ENCODE results near the gene SEC61G. TPM values are rescaled to one million over a fixed set of nuclear protein-coding genes. Genes with fewer than 3 reads are reported as not detected.

SEC61G gene
- total RNA-seq (167 TPM), polyA plus RNA-seq (357 TPM)
- long read RNA-seq, donor 1, transcript SEC61G-201 (4 exons, 462 nt): major isoform, 10 of 10 reads
- long read RNA-seq, donor 1, partial matches to known transcripts: 0 of 10 reads
- long read RNA-seq, donor 1, other reads (novel, unspliced or antisense): 0 of 10 reads
- long read RNA-seq, donor 2: 0 reads
- long read RNA-seq, donor 3, transcript SEC61G-202 (4 exons, 459 nt): minor isoform, 22 of 193 reads
- long read RNA-seq, donor 3, transcript SEC61G-201 (4 exons, 462 nt): major isoform, 149 of 193 reads
- long read RNA-seq, donor 3, partial matches to known transcripts: 16 of 193 reads
- long read RNA-seq, donor 3, other reads (novel, unspliced or antisense): 0 of 193 reads
- long read RNA-seq, donor 4, transcript SEC61G-201 (4 exons, 462 nt): major isoform, 57 of 77 reads
- long read RNA-seq, donor 4, transcript SEC61G-202 (4 exons, 459 nt): minor isoform, 7 of 77 reads
- long read RNA-seq, donor 4, partial matches to known transcripts: 13 of 77 reads
- long read RNA-seq, donor 4, other reads (novel, unspliced or antisense): 0 of 77 reads
- long read RNA-seq, donor 5, transcript SEC61G-207 (3 exons, 661 nt): minor isoform, 5 of 308 reads
- long read RNA-seq, donor 5, transcript SEC61G-201 (4 exons, 462 nt): major isoform, 224 of 308 reads
- long read RNA-seq, donor 5, transcript SEC61G-202 (4 exons, 459 nt): minor isoform, 14 of 308 reads
- long read RNA-seq, donor 5, partial matches to known transcripts: 50 of 308 reads
- long read RNA-seq, donor 5, other reads (novel, unspliced or antisense): 13 of 308 reads
- long read RNA-seq, donor 6, transcript SEC61G-201 (4 exons, 462 nt): major isoform, 63 of 81 reads
- long read RNA-seq, donor 6, transcript SEC61G-202 (4 exons, 459 nt): minor isoform, 5 of 81 reads
- long read RNA-seq, donor 6, partial matches to known transcripts: 5 of 81 reads
- long read RNA-seq, donor 6, other reads (novel, unspliced or antisense): 0 of 81 reads
- long read RNA-seq, donor 7, transcript SEC61G-201 (4 exons, 462 nt): major isoform, 121 of 149 reads
- long read RNA-seq, donor 7, transcript SEC61G-202 (4 exons, 459 nt): minor isoform, 10 of 149 reads
- long read RNA-seq, donor 7, partial matches to known transcripts: 8 of 149 reads
- long read RNA-seq, donor 7, other reads (novel, unspliced or antisense): 5 of 149 reads
- long read RNA-seq, donor 8, transcript SEC61G-202 (4 exons, 459 nt): minor isoform, 6 of 59 reads
- long read RNA-seq, donor 8, transcript SEC61G-201 (4 exons, 462 nt): major isoform, 49 of 59 reads
- long read RNA-seq, donor 8, partial matches to known transcripts: 0 of 59 reads
- long read RNA-seq, donor 8, other reads (novel, unspliced or antisense): 0 of 59 reads
- long read RNA-seq, donor 9, transcript SEC61G-202 (4 exons, 459 nt): minor isoform, 11 of 102 reads
- long read RNA-seq, donor 9, transcript SEC61G-201 (4 exons, 462 nt): major isoform, 81 of 102 reads
- long read RNA-seq, donor 9, partial matches to known transcripts: 8 of 102 reads
- long read RNA-seq, donor 9, other reads (novel, unspliced or antisense): 0 of 102 reads
- long read RNA-seq, donor 10, transcript SEC61G-201 (4 exons, 462 nt): major isoform, 82 of 89 reads
- long read RNA-seq, donor 10, partial matches to known transcripts: 0 of 89 reads
- long read RNA-seq, donor 10, other reads (novel, unspliced or antisense): 0 of 89 reads

GRCh38 chr7:54758702-54759592 is at the start of gene SEC61G:
Gene SEC61G (minus strand): TSS chr7:54759211. CDS start chr7:54757588, 1,623 bp downstream.
- Histone ChIP-seq H3K4me3 (ENCODE audit: low read length in 2 of 2) (peak within 1 kb of the TSS; percentile 88 to 91), H3K4me1 (ENCODE audit: control insufficient read depth in 2 of 2, insufficient read depth in 2 of 2, low read length in 2 of 2) (peaks cover 7% of the 10 kb centered on the region in 2 donors), H3K9me3 (ENCODE audit: control insufficient read depth in 2 of 2, insufficient read depth in 1 of 2, low read length in 1 of 2) (no peaks in the 10 kb centered on the region), H3K36me3 (ENCODE audit: control insufficient read depth in 2 of 2, insufficient read depth in 2 of 2, low read length in 1 of 2) (peaks cover 0 to 13% of the 10 kb centered on the region in 2 donors), H3K27me3 (ENCODE audit: control insufficient read depth in 2 of 2, insufficient read depth in 1 of 2, low read length in 1 of 2) (peaks cover 2 to 3% of the 10 kb centered on the region in 2 donors), H3K27ac (ENCODE audit: low read depth in 1 of 2, low read length in 1 of 2) (peak within 1 kb of the TSS; percentile 70 to 90)
- DNase-seq (ENCODE audit: low read depth in 6 of 9, low spot score in 9 of 9): peak; percentile 90 to 98 (median 95)
- under 1% methylated on average over 72 of the region's 72 CpGs for WGBS

- Histone ChIP-seq H3K27me3 (ENCODE audit: control insufficient read depth in 2 of 2, insufficient read depth in 1 of 2, low read length in 1 of 2) (no peaks in the 10 kb centered on the region), H3K4me3 (ENCODE audit: low read length in 2 of 2) (no peak overlapping the region), H3K36me3 (ENCODE audit: control insufficient read depth in 2 of 2, insufficient read depth in 2 of 2, low read length in 1 of 2) (no peaks in the 10 kb centered on the region), H3K9me3 (ENCODE audit: control insufficient read depth in 2 of 2, insufficient read depth in 1 of 2, low read length in 1 of 2) (no peaks in the 10 kb centered on the region), H3K27ac (ENCODE audit: low read depth in 1 of 2, low read length in 1 of 2) (no peak overlapping the region), H3K4me1 (ENCODE audit: control insufficient read depth in 2 of 2, insufficient read depth in 2 of 2, low read length in 2 of 2) (no peaks in the 10 kb centered on the region)
- WGBS: 78% methylated on average over 4 of the region's 4 CpGs
- DNase-seq (ENCODE audit: low read depth in 6 of 9, low spot score in 9 of 9): no peak
These were observed 43.8 kb upstream of the SEC61G start for GRCh38 chr7:54802841-54803240.

DNA sequence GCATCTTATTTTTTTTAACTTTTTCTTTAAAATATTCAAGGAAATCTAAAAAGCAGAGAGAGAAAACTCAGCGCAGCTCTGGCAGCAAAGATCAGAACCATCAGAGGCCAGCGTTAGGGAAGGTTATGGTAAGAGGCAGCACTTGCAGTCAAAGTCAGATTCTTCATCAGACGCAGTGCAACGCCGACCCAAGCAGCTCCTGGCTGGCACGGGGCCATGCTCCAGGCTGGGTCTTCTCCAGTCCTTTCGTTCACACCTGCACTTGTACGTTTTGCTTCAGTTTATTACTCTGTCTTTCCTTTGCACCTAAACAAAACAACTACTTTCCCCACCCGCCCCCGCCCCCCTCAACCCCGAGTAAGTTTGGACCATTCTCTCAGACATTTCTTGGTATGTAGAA is 43.1 kb upstream of the SEC61G start:
- no peak overlapping the region for H3K4me3 ChIP-seq (ENCODE audit: low read length in 2 of 2)
- DNase-seq (ENCODE audit: low read depth in 6 of 9, low spot score in 9 of 9): no peak
- no peaks in the 10 kb centered on the region for H3K9me3 ChIP-seq (ENCODE audit: control insufficient read depth in 2 of 2, insufficient read depth in 1 of 2, low read length in 1 of 2)
- no peaks in the 10 kb centered on the region for H3K27me3 ChIP-seq (ENCODE audit: control insufficient read depth in 2 of 2, insufficient read depth in 1 of 2, low read length in 1 of 2)
- no peak overlapping the region for H3K27ac ChIP-seq (ENCODE audit: low read depth in 1 of 2, low read length in 1 of 2)
- H3K4me1 ChIP-seq (ENCODE audit: control insufficient read depth in 2 of 2, insufficient read depth in 2 of 2, low read length in 2 of 2): no peaks in the 10 kb centered on the region
- no peaks in the 10 kb centered on the region for H3K36me3 ChIP-seq (ENCODE audit: control insufficient read depth in 2 of 2, insufficient read depth in 2 of 2, low read length in 1 of 2)
- 87% methylated on average over 11 of the region's 11 CpGs for WGBS

DNA sequence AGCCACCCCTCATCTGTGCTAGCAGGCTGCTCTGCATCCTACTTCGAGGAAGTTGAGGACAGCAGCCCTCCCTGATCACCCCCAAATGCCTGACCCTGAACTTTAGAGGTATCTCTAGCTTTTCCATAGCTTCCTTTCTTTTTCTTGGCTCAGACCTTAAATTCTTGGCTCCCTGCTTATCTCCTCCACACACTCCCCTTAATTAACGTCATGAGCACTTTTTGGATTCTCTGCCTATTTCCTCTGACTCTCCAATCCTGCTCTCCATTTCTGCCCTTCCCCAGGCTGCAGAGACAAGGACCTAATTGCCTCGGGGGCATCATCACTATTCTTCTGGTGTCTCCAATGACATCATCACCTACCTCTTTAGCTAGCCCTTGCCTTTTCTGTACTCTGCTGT is 40.8 kb upstream of the SEC61G start:
- Histone ChIP-seq H3K4me1 (ENCODE audit: control insufficient read depth in 2 of 2, insufficient read depth in 2 of 2, low read length in 2 of 2) (no peaks in the 10 kb centered on the region), H3K9me3 (ENCODE audit: control insufficient read depth in 2 of 2, insufficient read depth in 1 of 2, low read length in 1 of 2) (no peaks in the 10 kb centered on the region), H3K27me3 (ENCODE audit: control insufficient read depth in 2 of 2, insufficient read depth in 1 of 2, low read length in 1 of 2) (no peaks in the 10 kb centered on the region), H3K4me3 (ENCODE audit: low read length in 2 of 2) (no peak overlapping the region), H3K27ac (ENCODE audit: low read depth in 1 of 2, low read length in 1 of 2) (no peak overlapping the region), H3K36me3 (ENCODE audit: control insufficient read depth in 2 of 2, insufficient read depth in 2 of 2, low read length in 1 of 2) (no peaks in the 10 kb centered on the region)
- no peak for DNase-seq (ENCODE audit: low read depth in 6 of 9, low spot score in 9 of 9)
- WGBS: 58% methylated on average over 3 of the region's 3 CpGs

GRCh38 chr7:54798530-54798929 is 39.5 kb upstream of the SEC61G start:
- DNase-seq (ENCODE audit: low read depth in 6 of 9, low spot score in 9 of 9): no peak
- no peak overlapping the region for H3K4me3 ChIP-seq (ENCODE audit: low read length in 2 of 2)
- no peaks in the 10 kb centered on the region for H3K27me3 ChIP-seq (ENCODE audit: control insufficient read depth in 2 of 2, insufficient read depth in 1 of 2, low read length in 1 of 2)
- no peaks in the 10 kb centered on the region for H3K4me1 ChIP-seq (ENCODE audit: control insufficient read depth in 2 of 2, insufficient read depth in 2 of 2, low read length in 2 of 2)
- no peaks in the 10 kb centered on the region for H3K9me3 ChIP-seq (ENCODE audit: control insufficient read depth in 2 of 2, insufficient read depth in 1 of 2, low read length in 1 of 2)
- no peak overlapping the region for H3K27ac ChIP-seq (ENCODE audit: low read depth in 1 of 2, low read length in 1 of 2)
- WGBS: 91% methylated on average over 4 of the region's 4 CpGs
- H3K36me3 ChIP-seq (ENCODE audit: control insufficient read depth in 2 of 2, insufficient read depth in 2 of 2, low read length in 1 of 2): no peaks in the 10 kb centered on the region

DNA sequence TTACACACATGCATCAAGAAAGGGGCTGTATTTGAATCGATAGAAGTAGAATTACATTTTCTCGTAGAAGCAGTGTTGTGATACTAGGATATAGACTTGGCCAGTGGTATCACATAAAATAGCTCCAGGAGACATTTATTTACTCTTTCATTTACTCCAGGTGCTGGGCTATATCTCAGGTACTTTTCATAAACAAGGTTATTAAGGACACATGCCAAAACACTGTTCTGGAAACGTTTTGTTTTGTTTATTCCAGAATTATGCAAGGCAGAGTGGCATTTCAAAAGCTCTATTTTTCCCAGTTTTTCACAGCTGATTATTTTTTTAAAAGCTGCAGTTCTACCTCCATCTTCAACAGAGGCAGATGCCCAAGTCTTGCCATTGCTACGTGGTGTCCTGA is 37.8 kb upstream of the SEC61G start:
- Histone ChIP-seq H3K36me3 (ENCODE audit: control insufficient read depth in 2 of 2, insufficient read depth in 2 of 2, low read length in 1 of 2) (no peaks in the 10 kb centered on the region), H3K27me3 (ENCODE audit: control insufficient read depth in 2 of 2, insufficient read depth in 1 of 2, low read length in 1 of 2) (no peaks in the 10 kb centered on the region), H3K9me3 (ENCODE audit: control insufficient read depth in 2 of 2, insufficient read depth in 1 of 2, low read length in 1 of 2) (no peaks in the 10 kb centered on the region), H3K27ac (ENCODE audit: low read depth in 1 of 2, low read length in 1 of 2) (no peak overlapping the region), H3K4me1 (ENCODE audit: control insufficient read depth in 2 of 2, insufficient read depth in 2 of 2, low read length in 2 of 2) (no peaks in the 10 kb centered on the region), H3K4me3 (ENCODE audit: low read length in 2 of 2) (no peak overlapping the region)
- no peak for DNase-seq (ENCODE audit: low read depth in 6 of 9, low spot score in 9 of 9)
- 88% methylated on average over 4 of the region's 4 CpGs for WGBS

DNA sequence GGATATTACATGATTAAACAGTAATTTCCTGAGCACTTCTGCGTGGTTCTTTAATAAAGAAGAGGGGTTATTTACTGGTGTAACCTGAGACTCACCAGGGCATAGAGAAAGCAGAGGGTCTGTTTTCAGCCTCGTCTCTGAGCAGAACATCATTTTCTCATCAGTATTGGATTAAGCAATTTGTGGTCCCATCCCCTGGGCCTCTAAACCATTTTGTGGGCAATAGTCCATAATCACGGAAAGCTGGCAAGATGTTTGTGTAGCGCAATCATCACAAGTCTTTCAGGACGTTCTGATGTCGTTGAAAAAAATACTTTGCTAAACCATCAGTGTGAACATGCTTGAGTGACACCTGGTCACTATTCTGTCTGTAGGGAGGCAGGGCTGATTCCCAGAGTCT is 37.1 kb upstream of the SEC61G start:
- WGBS: 92% methylated on average over 6 of the region's 6 CpGs
- H3K4me1 ChIP-seq (ENCODE audit: control insufficient read depth in 2 of 2, insufficient read depth in 2 of 2, low read length in 2 of 2): no peaks in the 10 kb centered on the region
- H3K4me3 ChIP-seq (ENCODE audit: low read length in 2 of 2): no peak overlapping the region
- no peaks in the 10 kb centered on the region for H3K9me3 ChIP-seq (ENCODE audit: control insufficient read depth in 2 of 2, insufficient read depth in 1 of 2, low read length in 1 of 2)
- no peak for DNase-seq (ENCODE audit: low read depth in 6 of 9, low spot score in 9 of 9)
- no peaks in the 10 kb centered on the region for H3K27me3 ChIP-seq (ENCODE audit: control insufficient read depth in 2 of 2, insufficient read depth in 1 of 2, low read length in 1 of 2)
- H3K27ac ChIP-seq (ENCODE audit: low read depth in 1 of 2, low read length in 1 of 2): no peak overlapping the region
- no peaks in the 10 kb centered on the region for H3K36me3 ChIP-seq (ENCODE audit: control insufficient read depth in 2 of 2, insufficient read depth in 2 of 2, low read length in 1 of 2)
